ENCODE results near the gene SPTY2D1. TPM values are rescaled to one million over a fixed set of nuclear protein-coding genes. Genes with fewer than 3 reads are reported as not detected.

The SPTY2D1 gene
- total RNA-seq, 1 experiment from 2014 or later: 26.8 TPM

DNA sequence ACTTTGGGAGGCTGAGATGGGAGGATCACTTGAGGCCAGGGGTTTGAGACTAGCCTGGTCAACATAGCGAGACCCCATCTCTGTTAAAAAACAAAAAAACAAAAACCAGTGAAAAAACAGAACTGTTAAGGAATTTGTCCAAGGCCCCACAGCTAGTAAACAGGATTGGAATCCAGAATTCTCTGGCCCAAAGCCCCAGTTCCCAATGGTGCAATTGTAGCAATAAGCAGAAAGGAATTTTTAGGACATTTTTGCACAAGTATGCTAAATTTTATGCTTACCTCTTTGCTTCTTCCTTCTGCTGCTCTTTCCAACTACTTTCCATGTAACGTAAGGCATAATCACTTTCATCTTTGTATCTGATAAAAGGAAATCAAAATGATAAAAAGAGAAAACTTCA is 22.9 kb downstream of the SPTY2D1 start:
- POLR2A ChIA-PET: no interaction called here
- no peak overlapping the region for H3K27ac Mint-ChIP-seq (ENCODE audit: low read depth, unreplicated experiment)
- CTCF ChIA-PET: no interaction called here

DNA sequence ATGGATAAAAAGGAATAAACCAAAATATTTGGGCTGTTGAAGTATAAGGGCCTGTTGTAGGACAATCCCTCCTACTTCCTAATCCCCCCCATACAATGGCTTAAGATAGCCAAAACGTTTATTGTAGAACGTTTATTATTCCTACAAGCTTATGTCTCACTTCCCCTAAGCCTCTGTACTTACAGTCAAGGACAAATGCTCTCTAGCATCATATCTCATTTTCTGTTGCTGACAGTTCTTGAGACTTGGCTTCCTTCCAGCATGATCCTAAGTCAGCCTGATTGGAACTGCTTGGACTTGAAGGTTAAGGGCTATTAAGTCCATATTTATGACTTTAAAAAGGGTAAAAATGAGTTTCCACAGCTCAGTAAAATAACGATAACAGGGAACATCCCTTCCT is 25.8 kb downstream of the SPTY2D1 start:
- no TSS peak for BruUV-seq (replicated peaks)
- no peaks in the 10 kb centered on the region for H3K27me3 Mint-ChIP-seq (ENCODE audit: insufficient read depth, unreplicated experiment)
- intact Hi-C loops (cut with micrococcal nuclease): no loop called here
- no peak for DNase-seq (ENCODE audit: unreplicated experiment)
- H3K4me1 Mint-ChIP-seq (ENCODE audit: insufficient read depth, unreplicated experiment): no peaks in the 10 kb centered on the region
- TF ChIP-seq, protein P1, sequence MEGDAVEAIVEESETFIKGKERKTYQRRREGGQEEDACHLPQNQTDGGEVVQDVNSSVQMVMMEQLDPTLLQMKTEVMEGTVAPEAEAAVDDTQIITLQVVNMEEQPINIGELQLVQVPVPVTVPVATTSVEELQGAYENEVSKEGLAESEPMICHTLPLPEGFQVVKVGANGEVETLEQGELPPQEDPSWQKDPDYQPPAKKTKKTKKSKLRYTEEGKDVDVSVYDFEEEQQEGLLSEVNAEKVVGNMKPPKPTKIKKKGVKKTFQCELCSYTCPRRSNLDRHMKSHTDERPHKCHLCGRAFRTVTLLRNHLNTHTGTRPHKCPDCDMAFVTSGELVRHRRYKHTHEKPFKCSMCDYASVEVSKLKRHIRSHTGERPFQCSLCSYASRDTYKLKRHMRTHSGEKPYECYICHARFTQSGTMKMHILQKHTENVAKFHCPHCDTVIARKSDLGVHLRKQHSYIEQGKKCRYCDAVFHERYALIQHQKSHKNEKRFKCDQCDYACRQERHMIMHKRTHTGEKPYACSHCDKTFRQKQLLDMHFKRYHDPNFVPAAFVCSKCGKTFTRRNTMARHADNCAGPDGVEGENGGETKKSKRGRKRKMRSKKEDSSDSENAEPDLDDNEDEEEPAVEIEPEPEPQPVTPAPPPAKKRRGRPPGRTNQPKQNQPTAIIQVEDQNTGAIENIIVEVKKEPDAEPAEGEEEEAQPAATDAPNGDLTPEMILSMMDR (IDR thresholded peaks at IDR 0.05; ENCODE audit: unreplicated experiment): no peak
- no peak overlapping the region for H3K4me3 Mint-ChIP-seq (ENCODE audit: unreplicated experiment)
- CTCF ChIA-PET: interaction anchor here (0.6 kb wide), 1 partner anchor 623 kb away, joined by 3 read pairs; no protein-coding TSS in a partner anchor
- POLR2A ChIA-PET: interaction anchor here (0.8 kb wide), 1 partner anchor 20 kb away, joined by 3 read pairs; the partner anchor contains the start of gene UEVLD
- H3K27ac Mint-ChIP-seq (ENCODE audit: low read depth, unreplicated experiment): no peak overlapping the region
- no peaks in the 10 kb centered on the region for H3K9me3 Mint-ChIP-seq (ENCODE audit: unreplicated experiment)
- peaks cover 77% of the 10 kb centered on the region for H3K36me3 Mint-ChIP-seq (ENCODE audit: insufficient read depth, unreplicated experiment)

More for the DNA sequence above, 22.9 kb downstream of the SPTY2D1 start:
- H3K9me3 Mint-ChIP-seq (ENCODE audit: unreplicated experiment): no peaks in the 10 kb centered on the region
- BruUV-seq (replicated peaks): no TSS peak
- H3K4me1 Mint-ChIP-seq (ENCODE audit: insufficient read depth, unreplicated experiment): no peaks in the 10 kb centered on the region
- no peaks in the 10 kb centered on the region for H3K27me3 Mint-ChIP-seq (ENCODE audit: insufficient read depth, unreplicated experiment)
- H3K36me3 Mint-ChIP-seq (ENCODE audit: insufficient read depth, unreplicated experiment): peaks cover 81% of the 10 kb centered on the region
- DNase-seq (ENCODE audit: unreplicated experiment): no peak
- intact Hi-C loops (cut with micrococcal nuclease): no loop called here
- H3K4me3 Mint-ChIP-seq (ENCODE audit: unreplicated experiment): no peak overlapping the region
- TF ChIP-seq, protein P1 (IDR thresholded peaks at IDR 0.05; ENCODE audit: unreplicated experiment): no peak

DNA sequence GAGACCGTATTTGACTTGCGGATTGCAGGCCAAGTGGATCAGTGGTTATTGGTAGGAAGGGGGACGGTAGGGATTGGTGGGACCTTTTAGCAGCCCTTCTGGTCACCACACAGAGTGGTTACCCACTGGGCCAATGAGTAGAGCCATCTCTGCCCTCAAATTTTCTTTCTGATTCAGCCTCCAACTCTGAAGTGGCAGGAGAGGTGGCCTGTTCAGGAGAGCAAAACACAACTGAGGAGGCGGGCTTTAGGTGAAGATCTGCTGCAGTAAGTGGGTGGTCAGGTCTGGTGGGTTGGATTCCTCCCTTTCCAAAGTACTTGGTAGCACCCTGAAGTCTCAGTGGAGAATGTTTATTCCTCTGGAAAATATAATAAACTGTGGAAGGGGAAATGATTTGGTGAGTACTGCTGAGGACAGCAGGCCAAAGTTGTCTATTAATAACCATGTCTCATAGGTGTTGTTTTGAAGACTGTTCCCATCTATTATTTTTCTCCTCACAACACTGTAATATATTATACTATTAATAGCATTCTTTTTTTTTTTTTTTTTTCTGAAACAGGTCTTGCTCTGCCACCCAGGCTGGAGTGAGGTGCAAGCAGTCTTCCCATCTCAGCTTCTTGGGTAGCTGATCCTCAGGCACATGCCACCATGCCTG is 33.1 kb downstream of the SPTY2D1 start:
- TF ChIP-seq, protein P1 (IDR thresholded peaks at IDR 0.05; ENCODE audit: unreplicated experiment): no peak
- Mint-ChIP-seq H3K27me3 (ENCODE audit: insufficient read depth, unreplicated experiment) (no peaks in the 10 kb centered on the region), H3K27ac (ENCODE audit: low read depth, unreplicated experiment) (no peak overlapping the region), H3K36me3 (ENCODE audit: insufficient read depth, unreplicated experiment) (peaks cover 32% of the 10 kb centered on the region), H3K4me1 (ENCODE audit: insufficient read depth, unreplicated experiment) (no peaks in the 10 kb centered on the region), H3K4me3 (ENCODE audit: unreplicated experiment) (no peak overlapping the region), H3K9me3 (ENCODE audit: unreplicated experiment) (no peaks in the 10 kb centered on the region)
- POLR2A ChIA-PET: interaction anchor here (0.7 to 1.8 kb wide), 4 partner anchors 9 to 89 kb away, joined by 3 to 6 read pairs (median 4); partner anchors contain the start of gene UEVLD
- no peak for DNase-seq (ENCODE audit: unreplicated experiment)
- CTCF ChIA-PET: interaction anchor here (1.0 kb wide), 1 partner anchor 131 kb away, joined by 4 read pairs; no protein-coding TSS in a partner anchor
- BruUV-seq (replicated peaks): no TSS peak
- intact Hi-C loops (cut with micrococcal nuclease): no loop called here

DNA sequence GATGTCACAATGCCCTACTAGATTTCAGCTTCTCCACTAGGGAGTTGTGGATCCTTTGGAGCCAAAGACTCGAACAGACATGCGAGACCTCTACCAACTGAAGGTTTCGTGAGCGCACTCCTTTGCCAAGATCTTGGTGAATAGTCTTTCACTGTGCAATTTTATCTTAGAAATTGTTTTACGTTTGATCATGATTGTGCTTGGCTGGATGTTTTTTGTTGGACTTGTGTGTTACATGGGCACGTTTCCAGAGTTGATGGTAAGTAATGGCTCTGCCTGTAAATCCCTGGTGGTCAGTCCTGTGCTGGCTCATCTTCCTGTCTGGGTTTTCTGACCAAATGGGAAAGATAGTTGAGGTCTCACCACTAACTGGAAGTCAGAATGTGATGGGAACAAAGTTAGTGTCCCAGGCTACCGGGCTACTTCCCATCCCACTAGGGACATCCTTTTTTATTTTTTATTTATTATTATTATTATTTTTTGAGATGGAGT is 34.4 kb downstream of the SPTY2D1 start, which contains the start of gene MISFA:
Gene MISFA (plus strand): TSS at position 51 of the 492 bp plus-strand sequence. CDS start 140 bp downstream, at position 191.
- no TSS peak for BruUV-seq (replicated peaks)
- H3K36me3 Mint-ChIP-seq (ENCODE audit: insufficient read depth, unreplicated experiment): peaks cover 25% of the 10 kb centered on the region
- no peak for DNase-seq (ENCODE audit: unreplicated experiment)
- intact Hi-C loops (cut with micrococcal nuclease): no loop called here
- peaks cover 10% of the 10 kb centered on the region for H3K4me1 Mint-ChIP-seq (ENCODE audit: insufficient read depth, unreplicated experiment)
- H3K27ac Mint-ChIP-seq (ENCODE audit: low read depth, unreplicated experiment): no peak within 1 kb of the TSS
- ChIA-PET CTCF (interaction anchor here (0.6 to 1.8 kb wide), 2 partner anchors 17 to 100 kb away, joined by 3 read pairs; no protein-coding TSS in a partner anchor), POLR2A (interaction anchor here (1.2 kb wide), 1 partner anchor 90 kb away, joined by 3 read pairs; no protein-coding TSS in a partner anchor)
- TF ChIP-seq, protein P1 (IDR thresholded peaks at IDR 0.05; ENCODE audit: unreplicated experiment): no peak
- H3K4me3 Mint-ChIP-seq (ENCODE audit: unreplicated experiment): no peak within 1 kb of the TSS
- no peaks in the 10 kb centered on the region for H3K9me3 Mint-ChIP-seq (ENCODE audit: unreplicated experiment)
- no peaks in the 10 kb centered on the region for H3K27me3 Mint-ChIP-seq (ENCODE audit: insufficient read depth, unreplicated experiment)

All from MCF 10A (cell line).